ENCODE data around the gene GP9. TPM values are rescaled to one million over a fixed set of nuclear protein-coding genes. Genes with fewer than 3 reads are reported as not detected.
"Not testable (repeated sequence)": the region's sequence is repeated elsewhere in the genome, so short reads cannot be mapped to it uniquely, and the experiment has no call there.

GP9 gene
- total RNA-seq, 1 donor from 2014 or later, result not detected

DNA sequence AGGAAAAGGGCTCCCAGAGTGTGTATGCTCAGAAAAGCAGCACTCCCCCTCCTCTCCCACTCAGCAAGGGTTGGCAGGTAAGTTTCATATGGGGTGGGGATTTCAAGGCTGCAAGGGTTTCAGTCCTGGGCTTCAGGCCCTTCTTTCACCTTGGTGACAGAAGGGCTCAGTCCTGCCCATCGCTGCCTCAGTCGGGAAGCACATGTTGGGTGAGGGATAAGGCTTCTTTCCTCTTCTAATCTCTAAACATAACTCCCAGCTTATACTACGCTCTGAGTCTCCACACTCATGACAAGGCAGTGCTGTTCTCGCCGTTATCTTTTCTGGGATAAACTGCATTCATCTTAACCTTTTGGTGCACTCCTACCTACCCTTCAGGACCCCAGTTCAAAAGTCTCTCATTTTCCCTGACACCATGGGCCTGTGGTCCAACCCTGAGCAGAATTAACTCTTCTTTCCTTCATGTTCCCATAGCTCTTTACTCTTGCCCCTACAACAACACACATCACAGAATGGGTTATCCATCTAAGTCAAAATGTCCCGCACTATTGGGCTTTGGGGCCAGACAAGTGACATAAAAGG, 44.0 kb downstream of the GP9 start:
- H3K9me3 Mint-ChIP-seq, result no peaks in the 10 kb centered on the region
- no peak overlapping the region for H3K4me3 Mint-ChIP-seq
- no peaks in the 10 kb centered on the region for H3K36me3 Mint-ChIP-seq (ENCODE audit: low read depth)
- H3K27ac Mint-ChIP-seq (ENCODE audit: unreplicated experiment), result no peak overlapping the region
- H3K4me1 Mint-ChIP-seq, result no peaks in the 10 kb centered on the region
- DNase-seq (ENCODE audit: low read depth, low spot score), result no peak
- TF ChIP-seq, protein P1, sequence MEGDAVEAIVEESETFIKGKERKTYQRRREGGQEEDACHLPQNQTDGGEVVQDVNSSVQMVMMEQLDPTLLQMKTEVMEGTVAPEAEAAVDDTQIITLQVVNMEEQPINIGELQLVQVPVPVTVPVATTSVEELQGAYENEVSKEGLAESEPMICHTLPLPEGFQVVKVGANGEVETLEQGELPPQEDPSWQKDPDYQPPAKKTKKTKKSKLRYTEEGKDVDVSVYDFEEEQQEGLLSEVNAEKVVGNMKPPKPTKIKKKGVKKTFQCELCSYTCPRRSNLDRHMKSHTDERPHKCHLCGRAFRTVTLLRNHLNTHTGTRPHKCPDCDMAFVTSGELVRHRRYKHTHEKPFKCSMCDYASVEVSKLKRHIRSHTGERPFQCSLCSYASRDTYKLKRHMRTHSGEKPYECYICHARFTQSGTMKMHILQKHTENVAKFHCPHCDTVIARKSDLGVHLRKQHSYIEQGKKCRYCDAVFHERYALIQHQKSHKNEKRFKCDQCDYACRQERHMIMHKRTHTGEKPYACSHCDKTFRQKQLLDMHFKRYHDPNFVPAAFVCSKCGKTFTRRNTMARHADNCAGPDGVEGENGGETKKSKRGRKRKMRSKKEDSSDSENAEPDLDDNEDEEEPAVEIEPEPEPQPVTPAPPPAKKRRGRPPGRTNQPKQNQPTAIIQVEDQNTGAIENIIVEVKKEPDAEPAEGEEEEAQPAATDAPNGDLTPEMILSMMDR (conservative IDR thresholded peaks at IDR 0.05), result no peak
- H3K27me3 Mint-ChIP-seq (ENCODE audit: low read depth), result no peaks in the 10 kb centered on the region

- Mint-ChIP-seq H3K27me3 (ENCODE audit: low read depth) (no peaks in the 10 kb centered on the region), H3K4me1 (no peaks in the 10 kb centered on the region), H3K4me3 (no peak overlapping the region), H3K9me3 (no peaks in the 10 kb centered on the region), H3K27ac (ENCODE audit: unreplicated experiment) (no peak overlapping the region), H3K36me3 (ENCODE audit: low read depth) (no peaks in the 10 kb centered on the region)
- DNase-seq (ENCODE audit: low read depth, low spot score), result no peak
- TF ChIP-seq, protein P1 (conservative IDR thresholded peaks at IDR 0.05), result no peak
Measured at GRCh38 chr3:129105862-129106261, 45.3 kb downstream of the GP9 start.

DNA sequence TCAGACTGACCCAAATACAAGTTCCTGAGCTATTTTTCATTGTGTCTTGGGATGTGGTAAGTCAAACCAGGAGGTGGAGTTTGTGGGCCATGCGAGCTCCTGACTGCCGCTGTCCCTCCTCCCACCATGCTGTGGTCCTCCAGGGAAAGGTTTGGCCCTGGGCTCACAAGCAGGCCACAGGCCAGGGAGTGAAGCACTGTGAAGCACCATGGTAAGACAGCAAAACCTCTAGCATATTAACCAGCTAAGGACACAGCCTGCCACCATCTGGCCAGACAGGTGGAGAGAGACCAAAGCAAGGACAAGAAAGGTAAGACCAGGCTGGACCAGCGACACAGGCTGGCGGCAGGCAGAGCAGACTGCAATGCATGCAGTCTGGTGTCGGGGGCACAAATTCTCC, 45.7 kb downstream of the GP9 start:
- Mint-ChIP-seq H3K27me3 (ENCODE audit: low read depth) (no peaks in the 10 kb centered on the region), H3K27ac (ENCODE audit: unreplicated experiment) (no peak overlapping the region), H3K4me3 (no peak overlapping the region), H3K36me3 (ENCODE audit: low read depth) (no peaks in the 10 kb centered on the region), H3K4me1 (no peaks in the 10 kb centered on the region), H3K9me3 (no peaks in the 10 kb centered on the region)
- DNase-seq (ENCODE audit: low read depth, low spot score), result no peak
- TF ChIP-seq, protein P1 (conservative IDR thresholded peaks at IDR 0.05), result no peak

GRCh38 chr3:129106866-129107565, 46.4 kb downstream of the GP9 start:
- Mint-ChIP-seq H3K27me3 (ENCODE audit: low read depth) (no peaks in the 10 kb centered on the region), H3K36me3 (ENCODE audit: low read depth) (no peaks in the 10 kb centered on the region), H3K4me1 (no peaks in the 10 kb centered on the region), H3K4me3 (no peak overlapping the region), H3K27ac (ENCODE audit: unreplicated experiment) (no peak overlapping the region), H3K9me3 (no peaks in the 10 kb centered on the region)
- DNase-seq (ENCODE audit: low read depth, low spot score), result no peak
- TF ChIP-seq, protein P1 (conservative IDR thresholded peaks at IDR 0.05), result no peak

GRCh38 chr3:129107793-129108192, 47.2 kb downstream of the GP9 start:
- no peak for DNase-seq (ENCODE audit: low read depth, low spot score)
- TF ChIP-seq, protein P1 (conservative IDR thresholded peaks at IDR 0.05), result no peak
- H3K4me3 Mint-ChIP-seq, result no peak overlapping the region
- H3K27me3 Mint-ChIP-seq (ENCODE audit: low read depth), result no peaks in the 10 kb centered on the region
- H3K27ac Mint-ChIP-seq (ENCODE audit: unreplicated experiment), result peak overlapping the region; percentile 71
- H3K9me3 Mint-ChIP-seq, result no peaks in the 10 kb centered on the region
- H3K4me1 Mint-ChIP-seq, result no peaks in the 10 kb centered on the region
- no peaks in the 10 kb centered on the region for H3K36me3 Mint-ChIP-seq (ENCODE audit: low read depth)

DNA sequence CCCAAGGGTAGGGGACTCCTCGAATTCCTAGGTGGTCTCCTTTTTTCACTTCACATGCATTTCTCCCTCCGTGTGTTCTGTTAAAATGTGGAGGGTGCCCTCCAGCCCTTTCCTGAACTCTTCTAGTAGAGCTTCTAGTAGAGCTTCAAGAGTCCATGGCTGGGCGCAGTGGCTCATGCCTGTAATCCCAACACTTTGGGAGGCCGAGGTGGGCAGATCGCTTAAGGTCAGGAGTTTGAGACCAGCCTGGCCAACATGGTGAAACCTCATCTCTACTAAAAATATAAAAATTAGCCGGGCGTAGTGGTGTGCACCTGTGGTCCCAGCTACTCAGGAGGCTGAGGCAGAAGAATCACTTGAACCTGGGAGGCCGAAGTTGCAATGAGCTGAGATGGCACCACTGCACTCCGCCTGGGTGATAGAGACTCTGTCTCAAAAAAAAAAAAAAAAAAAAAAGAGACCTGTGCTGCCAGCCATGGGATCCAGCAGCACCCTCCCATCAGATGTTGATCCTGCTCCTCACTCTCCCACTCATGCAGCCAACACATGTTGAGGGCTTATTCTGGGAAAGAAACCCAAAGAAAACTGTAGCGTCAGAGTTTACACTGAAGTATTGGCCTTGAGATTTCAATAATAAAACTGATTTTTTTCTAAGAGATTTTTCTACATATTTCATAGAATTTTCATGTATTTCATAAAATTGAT, 50.6 kb downstream of the GP9 start:
- not testable (repeated sequence) for H3K4me1 Mint-ChIP-seq; H3K27me3 Mint-ChIP-seq (ENCODE audit: low read depth); H3K9me3 Mint-ChIP-seq

More for the DNA sequence above, 50.6 kb downstream of the GP9 start:
- not testable (repeated sequence) for DNase-seq (ENCODE audit: low read depth, low spot score); H3K36me3 Mint-ChIP-seq (ENCODE audit: low read depth); H3K27ac Mint-ChIP-seq (ENCODE audit: unreplicated experiment); H3K4me3 Mint-ChIP-seq
